ENCODE results near the gene AATF.
A peak's percentile ranks its signal among the peaks of the same experiment; 100 is the strongest.

AATF gene

GRCh38 chr17:36931096-36931696 lies 17.6 kb upstream of the AATF start:
- peak in 1 of 6 experiments; percentile 25 for DNase-seq

GRCh38 chr17:36931697-36932382 lies 16.9 kb upstream of the AATF start:
- DNase-seq = peak in 3 of 6 experiments; percentile 5 to 25 (median 7)

- no peak for DNase-seq
These were observed 16.4 kb upstream of the AATF start for GRCh38 chr17:36932383-36932693.

- peak in 2 of 6 experiments; percentile 15 to 23 for DNase-seq
These were observed 15.9 kb upstream of the AATF start for GRCh38 chr17:36932694-36933511.

GRCh38 chr17:36933512-36934143 lies 15.1 kb upstream of the AATF start:
- peak in 2 of 6 experiments; percentile 13 to 41 for DNase-seq

GRCh38 chr17:36934144-36934691 lies 14.5 kb upstream of the AATF start:
- peak in 1 of 6 experiments; percentile 41 for DNase-seq

- peak in 3 of 6 experiments; percentile 29 to 62 (median 42) for DNase-seq
These were observed 13.8 kb upstream of the AATF start for GRCh38 chr17:36934692-36935630.

- DNase-seq = peak in 2 of 6 experiments; percentile 22 to 54
These were observed 12.9 kb upstream of the AATF start for GRCh38 chr17:36935671-36936454.

GRCh38 chr17:36936455-36937000 lies 12.2 kb upstream of the AATF start:
- DNase-seq = peak in 2 of 6 experiments; percentile 26 to 47

GRCh38 chr17:36937001-36937958 lies 11.5 kb upstream of the AATF start, which contains the start of gene LHX1:
Gene LHX1, plus strand, starts transcription at chr17:36937475. Its CDS starts 723 bp downstream, at chr17:36938198.
- peak in 3 of 6 experiments; percentile 31 to 57 (median 38) for DNase-seq

- peak in 3 of 6 experiments; percentile 36 to 65 (median 47) for DNase-seq
These were observed 10.7 kb upstream of the AATF start for GRCh38 chr17:36937959-36938565.

GRCh38 chr17:36938566-36939051 lies 10.1 kb upstream of the AATF start:
- DNase-seq = peak in 2 of 6 experiments; percentile 25 to 48

GRCh38 chr17:36939052-36939801 lies 9.5 kb upstream of the AATF start:
- DNase-seq = peak in 2 of 6 experiments; percentile 25 to 53

GRCh38 chr17:36939802-36940312 lies 8.9 kb upstream of the AATF start:
- no peak for DNase-seq

- peak in 2 of 6 experiments; percentile 10 to 38 for DNase-seq
These were observed 8.2 kb upstream of the AATF start for GRCh38 chr17:36940313-36941264.

All from stimulated activated naive CD4-positive, alpha-beta T cell (primary cell).